WTC11 (cell line): ENCODE measurements around the gene THSD7B. TPM values are rescaled to one million over a fixed set of nuclear protein-coding genes. Genes with fewer than 3 reads are reported as not detected.

Experiments used
- ATAC-seq: fragments of 200-7000 bp; cut with Tn5 transposase; 2 replicates; pipeline ENCODE4 v1.10.0; 2021; ENCODE audit warnings: mild to moderate bottlenecking, moderate library complexity
- CTCF ChIA-PET: fragments of 300-600 bp; sonication (Branson Sonifier 250); formaldehyde crosslinking; loops from one replicate; lab custom pipeline; 2021; ENCODE audit warnings: antibody characterized with exemption; lab: Charles Lee
- POLR2A ChIA-PET: fragments of 350-600 bp; sonication (Branson Sonifier 250); formaldehyde crosslinking; loops from one replicate; lab custom pipeline; 2021; ENCODE audit warnings: antibody characterized with exemption; lab: Charles Lee
- DNase-seq: peaks from one replicate; pipeline ENCODE4 v3.0.0; 2021; ENCODE audit warnings: low spot score
- H3K27ac Mint-ChIP-seq: 2 replicates; pipeline ENCODE4 v1.8.0; 2021; ENCODE audit warnings: mixed read lengths
- H3K27me3 Mint-ChIP-seq: 2 replicates; pipeline ENCODE4 v1.8.0; 2021; ENCODE audit warnings: low read depth, mild to moderate bottlenecking, moderate library complexity, mixed read lengths
- H3K36me3 Mint-ChIP-seq: 2 replicates; pipeline ENCODE4 v1.8.0; 2021; ENCODE audit warnings: mixed read lengths
- H3K4me1 Mint-ChIP-seq: 2 replicates; pipeline ENCODE4 v1.8.0; 2022; ENCODE audit warnings: mixed read lengths
- H3K4me3 Mint-ChIP-seq: 2 replicates; pipeline ENCODE4 v1.8.0; 2021; ENCODE audit warnings: mild to moderate bottlenecking, moderate library complexity, mixed read lengths
- H3K9me3 Mint-ChIP-seq: 2 replicates; pipeline ENCODE4 v1.8.0; 2021; ENCODE audit warnings: mixed read lengths
- CBFB ChIP-seq: sonication (generic); formaldehyde crosslinking; IDR thresholded peaks from 2 replicates; pipeline ENCODE4 v1.8.1; 2022; ENCODE audit warnings: mild to moderate bottlenecking, low read depth, missing genetic modification reagents
- CREB1 ChIP-seq: sonication (generic); formaldehyde crosslinking; IDR thresholded peaks from 2 replicates; pipeline ENCODE4 v1.8.0; 2023; ENCODE audit warnings: mild to moderate bottlenecking, missing genetic modification reagents
- CREM ChIP-seq: sonication (generic); formaldehyde crosslinking; IDR thresholded peaks from 2 replicates; pipeline ENCODE4 v1.8.1; 2022; ENCODE audit warnings: mild to moderate bottlenecking, missing genetic modification reagents, moderate library complexity
- CTCF ChIP-seq: fragments of 200-600 bp; IDR thresholded peaks from 2 replicates; pipeline ENCODE4 v1.8.0; 2022; ENCODE audit warnings: antibody characterized with exemption
- E2F1 ChIP-seq: sonication (generic); formaldehyde crosslinking; IDR thresholded peaks from 2 replicates; pipeline ENCODE4 v1.8.0; 2022; ENCODE audit warnings: mild to moderate bottlenecking, missing genetic modification reagents
- E2F5 ChIP-seq: sonication (generic); formaldehyde crosslinking; IDR thresholded peaks from 2 replicates; pipeline ENCODE4 v1.8.1; 2022; ENCODE audit warnings: mild to moderate bottlenecking, moderate library complexity, missing genetic modification reagents
- ESRRA ChIP-seq: sonication (generic); formaldehyde crosslinking; IDR thresholded peaks from 2 replicates; pipeline ENCODE4 v1.8.1; 2022; ENCODE audit warnings: mild to moderate bottlenecking, missing genetic modification reagents, borderline replicate concordance
- FOXP1 ChIP-seq: sonication (generic); formaldehyde crosslinking; IDR thresholded peaks from 2 replicates; pipeline ENCODE4 v1.8.0; 2022; ENCODE audit warnings: missing genetic modification reagents, mild to moderate bottlenecking, moderate library complexity, borderline replicate concordance
- GTF2I ChIP-seq: fragments of 250-450 bp; sonication (Bioruptor Pico); conservative IDR thresholded peaks from 2 replicates; pipeline ENCODE4 v1.4.0; 2021; ENCODE audit warnings: mild to moderate bottlenecking
- HMGXB4 ChIP-seq: sonication (generic); formaldehyde crosslinking; IDR thresholded peaks from 2 replicates; pipeline ENCODE4 v1.8.1; 2023; ENCODE audit warnings: mild to moderate bottlenecking, moderate library complexity, missing genetic modification reagents
- MAX ChIP-seq: sonication (generic); formaldehyde crosslinking; IDR thresholded peaks from 2 replicates; pipeline ENCODE4 v1.8.0; 2022; ENCODE audit warnings: mild to moderate bottlenecking, missing genetic modification reagents
- NFATC4 ChIP-seq: fragments of 250-450 bp; sonication (Bioruptor Pico); IDR thresholded peaks from 2 replicates; pipeline ENCODE4 v1.9.0; 2021; ENCODE audit warnings: mild to moderate bottlenecking
- NFYB ChIP-seq: sonication (generic); formaldehyde crosslinking; conservative IDR thresholded peaks from 2 replicates; pipeline ENCODE4 v1.8.0; 2022; ENCODE audit warnings: low read depth, missing genetic modification reagents
- NR2C2 ChIP-seq: sonication (generic); formaldehyde crosslinking; IDR thresholded peaks from 2 replicates; pipeline ENCODE4 v1.8.0; 2022; ENCODE audit warnings: mild to moderate bottlenecking, missing genetic modification reagents
- RELA ChIP-seq: sonication (generic); formaldehyde crosslinking; IDR thresholded peaks from 2 replicates; pipeline ENCODE4 v1.8.1; 2022; ENCODE audit warnings: missing genetic modification reagents, mild to moderate bottlenecking, borderline replicate concordance
- RORB ChIP-seq: fragments of 250-450 bp; sonication (Bioruptor Pico); IDR thresholded peaks from 2 replicates; pipeline ENCODE4 v1.9.0; 2021; ENCODE audit warnings: mild to moderate bottlenecking
- ZMAT4 ChIP-seq: fragments of 250-450 bp; sonication (Bioruptor Pico); IDR thresholded peaks from 2 replicates; pipeline ENCODE4 v1.9.0; 2021; ENCODE audit warnings: mild to moderate bottlenecking
- ZNF263 ChIP-seq: sonication (generic); formaldehyde crosslinking; IDR thresholded peaks from 2 replicates; pipeline ENCODE4 v1.8.1; 2022; ENCODE audit warnings: low read depth, mild to moderate bottlenecking, moderate library complexity, missing genetic modification reagents
- ZNF396 ChIP-seq: fragments of 250-450 bp; sonication (Bioruptor Pico); IDR thresholded peaks from 2 replicates; pipeline ENCODE4 v1.8.0; 2021; ENCODE audit warnings: mild to moderate bottlenecking, moderate library complexity, borderline replicate concordance
- ZNF423 ChIP-seq: fragments of 250-450 bp; sonication (Bioruptor Pico); IDR thresholded peaks from 2 replicates; pipeline ENCODE4 v2.1.2; 2022; ENCODE audit warnings: mild to moderate bottlenecking, moderate library complexity
- ZNF671 ChIP-seq: fragments of 250-450 bp; sonication (Bioruptor Pico); IDR thresholded peaks from 2 replicates; pipeline ENCODE4 v1.8.0; 2021; ENCODE audit warnings: mild to moderate bottlenecking
- total RNA-seq: library from RNA; stranded (reverse); gene quantifications from 3 replicates; pipeline ENCODE4 v1.2.3, GENCODE V29; 2021

THSD7B gene
- total RNA-seq, 1 experiment from 2014 or later = 2.9 TPM

- TF ChIP-seq GTF2I (CRISPR knock-in tag) (no peak), NFATC4 (CRISPR knock-in tag) (no peak), RELA (CRISPR knock-in tag) (no peak), CTCF (no peak)
These were observed 940.0 kb downstream of the THSD7B start (continued) for GRCh38 chr2:137705296-137705695.

GRCh38 chr2:137706786-137707613 lies 941.7 kb downstream of the THSD7B start:
- DNase-seq (no peak), ATAC-seq (no peak)
- H3K4me1 Mint-ChIP-seq = 0 out of 2 replicates have a peak, but pooled peaks cover 2% of the 10 kb centered on the region
- H3K36me3 Mint-ChIP-seq = peaks cover 11% of the 10 kb centered on the region
- no peak overlapping the region for H3K4me3 Mint-ChIP-seq
- H3K27me3 Mint-ChIP-seq = no peaks in the 10 kb centered on the region
- ChIA-PET CTCF (no interaction called here), POLR2A (no interaction called here)
- H3K27ac Mint-ChIP-seq = no peak overlapping the region
- H3K9me3 Mint-ChIP-seq = peaks cover 20% of the 10 kb centered on the region
- no peak for TF ChIP-seq ZNF396 (CRISPR knock-in tag)
- TF ChIP-seq ESRRA (CRISPR knock-in tag) = no peak
- TF ChIP-seq CREB1 (CRISPR knock-in tag) = no peak
- TF ChIP-seq FOXP1 (CRISPR knock-in tag) = no peak
- TF ChIP-seq CREM (CRISPR knock-in tag) = no peak
- no peak for TF ChIP-seq HMGXB4 (CRISPR knock-in tag)
- no peak for TF ChIP-seq NR2C2 (CRISPR knock-in tag)
- TF ChIP-seq CBFB = no peak
- TF ChIP-seq E2F1 (CRISPR knock-in tag) = no peak
- no peak for TF ChIP-seq ZMAT4
- TF ChIP-seq ZNF263 (CRISPR knock-in tag) = no peak
- TF ChIP-seq ZNF423 (CRISPR knock-in tag) = no peak
- TF ChIP-seq ZNF671 = no peak
- TF ChIP-seq E2F5 (CRISPR knock-in tag) = no peak
- TF ChIP-seq MAX (CRISPR knock-in tag) = no peak
- no peak for TF ChIP-seq NFYB (CRISPR knock-in tag)
- TF ChIP-seq RORB (CRISPR knock-in tag) = no peak
- TF ChIP-seq, all 79 proteins: peak for 0
